ENCODE measurements around the gene PSIP1.
"Not testable (repeated sequence)": the region's sequence is repeated elsewhere in the genome, so short reads cannot be mapped to it uniquely, and the experiment has no call there.

PSIP1 gene

DNA sequence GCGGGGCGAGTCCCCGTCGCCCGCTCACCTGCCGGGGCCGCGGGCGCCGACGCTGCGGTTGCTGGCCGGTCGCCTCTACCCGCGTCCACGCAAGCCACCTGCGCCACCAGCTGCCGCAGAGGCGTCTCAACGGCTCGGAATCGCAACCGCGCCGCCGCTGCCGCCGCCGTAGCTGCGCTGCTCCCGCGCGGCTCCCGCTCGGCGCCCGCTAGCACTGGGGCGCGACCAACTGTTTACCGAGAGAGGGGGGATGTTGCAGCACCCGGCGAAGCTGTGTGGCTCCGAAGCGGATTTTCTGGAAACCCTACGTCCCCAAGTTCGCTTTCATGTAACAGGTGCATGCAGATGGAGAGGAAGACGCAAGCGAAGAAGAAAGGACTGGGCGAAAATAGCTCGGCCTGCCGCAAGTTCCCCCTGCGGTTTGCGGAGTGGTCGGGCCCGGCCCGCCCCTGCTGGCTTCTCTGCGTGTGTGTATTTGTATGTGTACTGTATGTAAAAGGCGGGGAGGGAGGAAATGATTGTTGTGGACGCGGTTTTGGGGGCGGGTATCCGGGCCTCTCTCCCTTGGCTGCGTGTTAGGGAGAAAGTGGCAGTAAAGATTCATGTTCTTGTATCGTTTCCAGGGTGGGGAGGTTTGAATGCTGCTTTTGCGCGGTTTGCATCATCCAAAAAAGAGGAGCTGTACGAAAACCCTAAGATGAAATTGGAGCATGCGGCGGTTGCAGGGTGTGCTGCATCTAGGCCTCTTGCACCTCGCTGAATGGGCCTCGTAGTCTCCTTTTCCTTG lies at the start of gene PSIP1:
TSS of gene PSIP1 (minus strand) at position 182 of the 787 bp plus-strand sequence. CDS start 782 bp downstream, outside the sequence.
- peak; percentile 87 for DNase-seq

DNA sequence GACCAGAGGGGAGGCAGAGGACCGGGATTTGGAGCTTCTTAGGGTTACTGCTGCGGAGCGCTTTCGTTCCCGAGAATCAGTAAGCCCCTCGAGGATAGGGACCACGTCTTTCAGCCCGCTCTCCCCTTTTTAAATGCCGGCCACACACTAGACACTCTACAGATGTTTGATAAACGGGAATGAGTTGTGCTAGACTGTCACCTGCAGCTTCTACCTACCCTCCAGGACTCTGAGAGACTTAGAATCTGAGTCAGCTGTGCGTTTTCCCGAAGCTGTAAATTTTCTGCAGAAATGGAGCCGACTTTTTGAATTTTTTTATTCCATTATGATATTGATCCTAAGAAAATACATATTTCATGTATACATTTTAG lies 42.7 kb upstream of the PSIP1 start:
- DNase-seq: peak; percentile 38

DNA sequence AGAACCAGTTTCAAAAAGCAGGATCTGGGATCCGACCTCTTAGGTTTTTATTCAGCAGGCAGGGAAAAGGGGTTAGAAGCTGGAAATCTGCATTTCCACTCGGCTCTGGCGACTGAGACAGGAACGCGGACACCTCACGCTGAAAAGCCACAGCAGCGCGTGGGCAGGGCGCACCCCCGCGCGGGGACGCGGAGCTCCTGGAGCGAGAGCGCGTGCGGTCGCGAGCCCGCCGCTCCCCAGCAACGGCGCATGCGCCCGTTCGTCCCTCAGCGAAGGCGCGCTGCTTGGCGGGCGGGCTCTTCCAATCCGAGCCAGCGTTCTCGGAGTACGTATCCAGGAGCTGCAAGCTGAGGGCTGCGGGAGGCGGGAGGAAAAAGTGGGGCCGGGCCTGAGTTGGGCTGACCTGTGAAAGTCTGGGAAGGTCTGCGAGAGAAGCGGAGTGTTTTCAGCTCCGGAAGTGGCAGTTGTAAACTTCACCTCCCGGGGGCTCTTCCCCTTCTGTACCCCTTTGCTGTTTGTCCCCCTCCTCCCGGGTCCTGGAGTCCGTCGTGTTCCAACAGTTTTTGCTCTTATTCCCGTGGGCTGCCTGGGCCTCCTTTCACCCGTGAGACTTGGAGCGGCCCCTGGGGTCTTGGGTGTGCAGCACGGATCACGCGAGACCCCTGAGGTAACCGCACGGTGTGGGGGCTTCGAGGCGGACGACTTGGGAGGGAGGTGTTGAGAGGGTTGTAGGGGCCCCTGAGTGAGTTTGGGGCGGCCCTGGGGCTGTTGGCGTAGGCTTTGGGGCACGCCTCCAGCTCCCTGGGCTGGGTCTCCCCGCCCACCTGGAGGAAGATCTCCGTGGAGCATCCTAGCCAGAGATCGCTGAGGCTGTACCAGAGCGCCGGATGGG lies 42.1 kb upstream of the PSIP1 start, which contains the start of gene CCDC171:
TSS of gene CCDC171 (plus strand) at position 408 of the 892 bp plus-strand sequence. CDS start 11,046 bp downstream, outside the sequence.
- peak; percentile 86 for DNase-seq

DNA sequence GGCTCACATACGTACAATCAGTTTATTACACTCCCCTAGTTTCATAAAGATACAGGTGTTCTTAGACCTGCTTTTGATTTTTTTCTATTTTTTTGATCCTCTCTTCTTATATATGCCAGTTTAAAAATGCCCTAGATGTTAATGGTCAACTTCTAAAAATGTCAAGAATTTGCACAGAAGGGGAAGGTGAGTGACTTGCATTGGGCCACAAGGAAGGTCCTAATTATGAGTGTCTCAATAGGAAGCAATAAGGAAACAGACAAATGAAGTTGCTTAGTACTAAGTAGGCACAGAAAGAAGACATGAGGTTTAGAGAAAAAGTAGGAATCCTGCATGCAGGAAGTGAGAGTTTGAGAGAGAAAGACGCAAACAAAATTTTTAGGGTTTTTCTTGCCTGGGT lies 38.8 kb upstream of the PSIP1 start:
- DNase-seq: no peak

DNA sequence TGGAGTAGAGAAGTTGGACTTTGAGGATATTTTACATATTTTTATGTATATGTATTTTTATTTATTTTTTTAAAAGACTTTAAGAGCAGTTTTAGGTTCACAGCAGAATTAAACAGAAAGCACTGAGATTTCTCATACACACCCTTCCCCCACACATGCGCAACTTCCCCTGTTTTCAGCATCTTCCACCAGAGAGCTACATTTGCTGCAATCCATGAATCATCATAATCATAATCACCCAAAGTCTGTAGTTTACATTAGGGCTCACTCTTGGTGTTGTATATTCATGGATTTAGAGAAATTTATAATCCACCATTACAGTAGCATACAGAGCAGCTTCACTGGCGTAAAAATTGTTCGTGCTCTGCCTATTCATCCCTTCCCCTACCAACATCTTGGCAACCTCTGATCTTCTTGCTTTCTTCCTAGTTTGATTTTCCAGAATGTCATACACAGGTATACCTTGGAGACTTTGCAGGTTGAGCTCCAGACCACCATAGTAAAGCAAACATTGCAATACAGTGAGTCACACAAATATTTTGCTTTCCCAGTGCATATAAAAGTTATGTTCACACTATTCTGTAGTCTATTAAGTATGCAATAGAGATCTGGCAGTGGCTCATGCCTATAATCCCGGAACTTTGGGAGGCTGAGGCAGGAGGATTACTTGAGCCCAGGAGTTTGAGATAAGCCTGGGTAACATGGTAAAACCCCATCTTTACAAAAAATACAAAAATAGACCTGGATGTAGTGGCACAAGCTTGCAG lies 32.5 kb upstream of the PSIP1 start:
- no peak for DNase-seq

DNA sequence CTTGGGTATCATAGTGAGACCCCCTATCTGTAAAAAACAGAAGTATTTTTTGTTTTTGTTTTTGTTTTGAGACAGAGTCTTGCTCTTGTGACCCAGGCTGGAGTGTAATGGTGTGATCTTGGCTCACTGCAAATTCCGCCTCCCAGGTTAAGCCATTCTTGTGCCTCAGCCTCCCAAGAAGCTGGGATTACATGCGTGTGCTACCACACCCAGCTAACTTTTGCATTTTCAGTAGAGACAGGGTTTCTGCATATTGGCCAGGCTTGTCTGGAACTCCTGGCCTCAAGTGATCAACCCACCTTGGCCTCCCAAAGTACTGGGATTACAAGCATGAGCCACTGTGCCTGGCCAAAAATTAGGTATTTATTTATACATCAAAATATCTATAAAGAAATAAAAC lies 31.9 kb upstream of the PSIP1 start:
- no peak for DNase-seq

DNA sequence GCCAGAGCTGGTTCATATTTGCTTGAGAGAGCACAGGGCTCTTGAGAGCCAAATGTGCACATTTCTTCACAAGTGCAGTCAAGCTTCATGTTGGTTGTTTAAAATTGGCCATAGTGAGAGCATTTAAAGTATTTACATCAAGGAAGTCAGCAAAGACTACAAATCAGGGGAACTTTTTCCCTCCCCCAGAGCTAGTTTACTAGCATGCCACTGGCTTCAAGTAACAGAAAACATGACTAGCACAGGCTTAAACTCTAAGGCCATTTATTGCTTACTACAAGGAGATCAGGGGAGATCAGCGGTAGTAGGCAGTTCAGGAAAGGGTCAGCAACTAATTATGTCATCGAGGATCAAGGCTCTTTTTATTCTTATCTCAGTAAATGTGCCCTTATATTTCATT lies 31.1 kb upstream of the PSIP1 start:
- no peak for DNase-seq

DNA sequence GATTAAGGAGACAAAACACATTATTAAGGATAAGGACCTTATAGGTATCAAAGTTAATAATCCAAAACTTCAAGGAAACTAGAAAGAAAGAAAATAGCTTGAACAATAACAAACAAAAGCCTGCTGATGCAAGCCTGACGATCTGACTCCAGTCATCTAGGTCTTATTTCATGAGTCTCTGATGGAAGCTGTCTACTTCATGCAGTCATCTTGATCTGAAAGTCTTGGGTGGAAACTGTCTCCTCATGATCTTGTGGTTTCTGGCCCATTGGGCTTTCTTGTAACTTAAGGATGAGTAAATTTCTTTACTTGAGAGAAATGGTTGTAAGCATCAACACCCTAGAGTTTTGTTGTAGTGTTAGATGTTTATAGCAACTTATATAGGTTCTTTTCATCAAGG lies 20.6 kb upstream of the PSIP1 start:
- DNase-seq: no peak

DNA sequence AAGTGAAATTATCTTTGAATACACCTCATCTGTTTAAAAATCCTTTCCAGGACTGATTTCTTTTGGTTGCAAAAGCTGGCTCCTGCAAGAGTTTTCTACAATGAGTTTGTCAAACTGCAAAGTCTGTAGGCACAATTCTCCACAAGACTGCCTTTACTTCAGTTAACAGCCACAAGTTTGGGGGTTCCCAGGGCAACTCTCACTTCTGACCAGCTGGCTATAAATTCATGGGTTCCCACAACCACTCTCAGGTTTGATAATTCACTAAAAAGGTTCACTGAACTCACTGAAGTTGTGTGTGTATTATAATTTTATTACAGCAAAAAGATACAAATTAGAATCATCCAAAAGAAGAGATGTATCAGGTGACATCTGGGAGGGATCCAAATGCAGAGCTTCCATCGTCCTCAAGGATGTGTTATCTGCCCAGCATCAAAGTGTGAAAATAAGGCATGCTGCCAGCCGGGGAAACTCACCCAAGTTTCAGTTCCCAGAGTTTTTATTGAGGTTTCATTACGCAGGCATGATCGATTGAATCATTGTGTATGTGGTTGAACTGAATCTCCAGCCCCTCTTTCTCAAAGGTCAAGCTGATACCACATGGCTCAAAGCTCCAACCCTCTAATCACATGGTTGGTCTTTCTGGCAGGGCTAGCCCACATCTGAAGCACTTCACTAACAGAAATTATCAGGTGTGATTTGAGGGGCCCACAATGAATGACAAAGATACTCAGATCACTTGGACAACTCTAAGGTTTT lies 19.0 kb upstream of the PSIP1 start:
- DNase-seq: no peak

DNA sequence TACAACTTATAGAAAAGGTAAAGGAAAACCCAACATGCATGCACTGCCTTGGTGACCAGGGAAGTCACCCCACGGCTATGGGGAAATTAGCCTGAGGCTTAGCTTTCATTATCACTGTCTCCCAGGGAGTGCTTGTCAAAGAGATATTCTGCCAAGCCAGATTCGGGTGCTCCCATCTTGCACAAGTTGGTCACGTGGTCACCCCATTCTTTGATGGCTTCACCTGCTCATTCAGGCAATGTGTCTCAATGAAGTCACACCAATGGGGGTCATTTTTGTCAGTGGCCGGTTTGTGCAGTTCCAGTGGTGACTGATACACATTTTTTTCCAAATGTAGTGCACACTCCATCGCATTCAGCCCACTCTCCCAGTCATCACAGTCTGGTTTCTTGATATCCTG lies 16.3 kb upstream of the PSIP1 start:
- not testable (repeated sequence) for DNase-seq

DNA sequence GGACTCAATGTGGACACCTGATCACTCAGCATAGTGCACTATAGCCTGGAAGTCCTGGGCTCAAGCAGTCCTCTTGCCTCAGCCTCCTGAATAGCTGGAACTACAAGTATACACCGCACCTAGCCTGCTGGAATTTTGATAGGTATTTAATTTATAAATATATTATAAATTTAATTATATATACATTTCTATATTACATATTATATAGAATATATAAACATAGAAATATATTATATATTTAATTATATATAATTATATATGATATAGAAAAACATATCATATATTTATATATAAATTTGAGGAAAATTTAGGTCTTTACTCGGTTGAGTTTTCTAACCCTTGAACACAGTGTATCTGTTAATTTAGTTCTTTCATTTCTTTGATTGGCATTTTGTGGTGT lies 15.2 kb upstream of the PSIP1 start:
- DNase-seq: no peak

DNA sequence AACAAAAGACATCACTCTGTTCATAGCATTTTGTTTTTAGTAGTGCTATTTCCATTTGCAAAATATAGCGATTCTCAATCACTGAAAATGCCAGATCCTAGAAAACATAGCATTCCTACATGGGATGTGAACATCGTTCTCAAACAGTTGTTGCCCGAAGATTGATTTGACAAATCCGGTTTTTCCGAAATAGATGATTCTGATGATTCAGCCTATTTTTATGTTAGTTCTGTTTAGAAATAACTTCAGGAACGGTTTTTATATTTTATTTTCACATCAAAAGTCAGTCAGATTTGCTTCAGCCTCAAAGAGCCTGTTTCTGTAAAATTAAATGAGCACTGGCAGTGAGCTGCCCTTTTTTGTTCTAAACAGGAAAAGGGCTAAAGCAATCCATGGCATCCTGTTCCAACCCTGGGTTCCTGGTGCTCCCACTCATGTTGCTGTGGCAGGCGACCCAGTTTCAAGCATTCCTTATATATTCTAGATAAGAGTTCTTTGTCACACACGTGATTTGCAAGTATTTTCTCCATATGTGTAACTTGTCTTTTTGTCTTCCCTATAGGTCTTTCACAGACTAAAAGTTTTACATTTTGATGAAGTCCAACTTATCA lies 14.2 kb upstream of the PSIP1 start:
- DNase-seq: no peak

DNA sequence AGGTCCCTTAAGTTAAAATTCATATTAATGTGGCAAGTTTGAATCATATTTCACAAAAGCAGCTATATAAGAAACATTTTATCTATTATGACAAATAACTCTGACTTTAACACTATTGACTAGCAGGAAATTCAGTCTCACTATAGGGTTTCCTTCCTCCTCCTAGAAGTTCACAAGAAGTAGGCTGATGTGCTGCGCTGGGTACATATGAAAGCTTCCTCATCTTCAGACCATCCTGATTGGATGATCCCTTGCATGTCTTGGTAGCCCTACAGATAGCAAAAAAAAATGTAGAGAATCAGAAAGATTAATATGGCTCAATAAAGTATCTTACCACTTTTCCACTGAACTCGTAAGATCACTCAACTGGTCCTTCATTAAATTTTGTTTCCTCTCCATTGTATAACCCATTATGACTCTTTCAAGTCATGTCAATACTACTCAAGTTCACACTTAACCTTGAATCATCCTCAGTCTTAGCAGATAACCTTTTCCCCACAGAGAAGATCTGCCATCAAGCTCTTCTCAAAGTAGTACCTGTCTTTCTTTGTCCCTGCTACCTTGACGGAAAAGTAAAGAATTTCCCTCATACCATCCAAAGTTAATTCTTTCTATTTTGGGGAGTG lies 11.5 kb upstream of the PSIP1 start:
- no peak for DNase-seq

DNA sequence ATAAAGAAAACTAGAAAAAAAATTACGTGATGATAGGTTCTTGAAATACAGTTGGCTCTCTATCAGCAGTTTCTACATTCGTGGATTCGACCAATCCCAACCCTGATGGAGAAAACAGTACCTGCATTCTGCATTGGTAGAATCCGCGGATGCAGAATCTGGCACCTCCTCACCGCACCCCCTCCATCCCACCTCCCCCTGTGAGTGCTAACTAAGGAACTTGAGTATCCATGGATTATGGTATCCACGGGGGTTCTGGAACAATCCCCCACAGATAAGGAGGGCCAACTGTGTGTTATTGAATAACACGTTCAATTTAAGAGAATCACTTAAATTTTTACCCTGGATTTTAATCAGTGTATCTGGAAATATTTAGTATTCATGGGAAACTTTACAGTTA lies 10.5 kb upstream of the PSIP1 start:
- DNase-seq: no peak

DNA sequence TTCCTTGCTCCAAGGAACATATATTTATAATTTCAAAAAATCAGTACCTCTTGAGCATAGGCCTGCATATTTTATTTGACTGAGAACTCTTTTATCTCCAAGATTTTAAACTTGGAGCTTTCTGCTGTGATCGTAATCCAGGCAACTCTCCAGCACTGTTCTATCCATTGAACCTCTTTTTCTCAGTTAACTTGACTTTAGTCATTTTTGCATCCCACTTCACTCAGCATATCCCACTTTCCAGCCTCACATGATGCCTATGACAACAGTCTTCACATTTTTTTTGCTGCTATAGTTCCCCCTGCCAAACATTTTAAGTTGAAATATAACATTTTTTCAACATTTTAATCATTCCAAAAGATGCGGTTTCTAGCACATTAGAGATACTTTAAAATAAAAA lies 9.1 kb upstream of the PSIP1 start:
- no peak for DNase-seq

DNA sequence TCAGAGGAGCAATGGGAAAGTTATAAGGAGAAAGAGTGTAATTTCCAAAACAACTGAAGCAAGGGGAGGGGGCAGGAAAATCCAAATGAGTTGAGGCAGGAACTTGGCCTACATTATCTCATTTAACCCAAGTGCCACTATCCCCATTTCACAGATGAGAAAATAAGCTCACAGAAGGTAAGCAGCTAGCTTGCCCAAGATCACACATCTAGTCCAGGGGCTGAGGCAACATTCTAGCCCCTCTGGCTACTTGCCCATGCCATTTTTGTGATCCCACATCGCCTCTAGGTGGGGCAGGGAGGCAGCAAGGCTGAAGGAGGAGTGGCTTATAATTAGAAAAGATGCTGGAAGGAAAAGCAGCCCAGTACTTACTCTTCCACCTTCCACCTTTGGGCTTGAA lies 2.6 kb upstream of the PSIP1 start:
- no peak for DNase-seq

DNA sequence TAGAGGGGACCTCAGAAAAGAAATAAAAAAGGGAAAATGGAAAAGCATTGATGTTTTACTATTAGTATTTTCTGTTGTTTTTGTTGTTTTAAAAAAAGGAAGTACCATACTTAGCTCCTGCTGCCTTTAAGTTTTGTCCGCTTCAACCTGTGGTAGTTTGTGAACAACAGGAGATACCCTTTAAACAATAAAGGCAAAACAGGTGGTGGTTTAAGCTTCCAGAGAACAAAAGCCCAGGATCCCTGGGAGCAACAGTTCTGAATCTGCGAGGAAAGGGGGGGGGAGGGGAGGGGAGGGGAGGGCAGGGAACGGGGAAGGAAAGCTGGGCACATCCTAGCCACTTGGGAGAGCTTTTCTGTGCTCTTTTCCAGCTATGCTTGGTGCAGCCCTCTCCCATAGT lies 2.1 kb upstream of the PSIP1 start:
- DNase-seq: peak; percentile 28

DNA sequence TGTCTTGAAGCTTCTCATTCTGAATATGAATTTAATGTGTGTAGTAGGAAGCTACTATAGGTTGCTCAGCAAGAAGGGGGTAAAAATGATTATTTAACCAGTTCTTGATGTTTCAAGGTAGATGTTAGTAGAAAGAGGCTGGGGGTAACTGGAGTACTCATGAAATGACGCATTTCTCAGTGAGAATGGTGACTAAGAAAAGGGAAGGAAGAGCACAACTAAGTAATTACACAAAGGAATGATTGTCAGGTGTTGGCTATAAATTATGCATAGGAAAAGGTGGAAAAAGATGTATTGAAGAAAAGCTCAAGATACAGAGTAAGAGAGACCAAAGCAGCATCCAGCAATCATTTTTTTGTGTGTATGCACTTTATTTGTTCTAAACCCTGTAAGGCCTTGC lies 1.4 kb upstream of the PSIP1 start:
- no peak for DNase-seq

DNA sequence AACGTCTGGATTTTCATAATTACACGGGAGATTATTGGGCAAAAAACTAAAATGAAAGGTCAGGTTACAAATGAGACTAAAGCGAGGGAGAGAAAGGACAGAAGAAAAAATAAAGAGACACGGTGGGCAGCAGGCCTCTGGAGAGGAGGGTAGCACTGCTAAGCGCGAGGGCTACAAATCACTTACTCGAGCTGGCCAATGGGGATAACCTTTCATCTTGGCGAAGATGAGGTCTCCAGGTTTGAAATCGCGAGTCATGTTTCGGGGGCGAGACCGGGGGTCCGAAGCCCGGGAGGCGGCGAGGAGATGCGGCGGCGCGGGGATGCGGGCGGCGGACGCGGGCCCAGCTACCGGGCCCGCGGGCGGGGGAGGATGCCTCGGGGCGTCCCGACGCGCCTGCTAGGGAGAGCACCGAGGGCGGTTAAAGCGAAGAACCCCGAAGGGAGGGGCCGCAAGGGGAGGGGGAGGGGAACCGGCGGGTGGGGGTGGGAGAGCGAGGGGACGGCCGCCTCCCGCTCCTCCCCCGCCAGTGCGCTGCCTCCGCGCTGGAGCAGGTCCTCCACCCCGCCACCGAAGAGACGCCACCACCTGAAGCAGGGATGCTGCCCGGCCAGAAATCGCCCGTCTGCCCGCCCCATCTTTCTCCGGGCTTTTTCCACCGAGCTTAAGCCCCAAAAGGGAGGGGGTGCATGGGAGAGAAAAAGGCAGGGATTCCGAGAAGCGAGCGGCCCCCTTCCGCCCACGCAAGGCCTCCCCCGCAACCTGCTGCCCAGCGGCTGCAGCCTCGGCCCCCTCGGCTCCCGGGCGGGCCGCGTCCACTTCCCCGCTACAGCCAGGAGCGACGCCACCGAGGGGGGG lies 610 bp downstream of the PSIP1 start:
- DNase-seq: peak; percentile 34

DNA sequence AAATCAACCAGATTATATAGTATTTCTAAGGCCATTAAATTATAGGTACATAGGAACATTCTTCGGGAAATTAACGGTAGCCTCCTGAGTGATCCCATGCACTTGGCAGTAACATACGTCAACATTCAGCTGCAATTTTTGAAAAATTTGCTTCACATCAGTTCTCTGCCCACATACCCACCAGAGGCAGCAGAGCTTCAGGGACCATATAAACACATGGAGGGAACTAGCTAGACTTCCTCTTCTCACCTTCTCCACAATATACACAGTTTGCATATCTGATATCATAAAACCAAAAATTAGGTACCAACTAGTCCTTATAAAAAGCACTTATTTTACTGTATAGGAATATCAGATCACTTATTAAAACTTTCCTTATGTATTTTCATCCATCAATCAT lies 4.8 kb downstream of the PSIP1 start:
- DNase-seq: no peak

DNA sequence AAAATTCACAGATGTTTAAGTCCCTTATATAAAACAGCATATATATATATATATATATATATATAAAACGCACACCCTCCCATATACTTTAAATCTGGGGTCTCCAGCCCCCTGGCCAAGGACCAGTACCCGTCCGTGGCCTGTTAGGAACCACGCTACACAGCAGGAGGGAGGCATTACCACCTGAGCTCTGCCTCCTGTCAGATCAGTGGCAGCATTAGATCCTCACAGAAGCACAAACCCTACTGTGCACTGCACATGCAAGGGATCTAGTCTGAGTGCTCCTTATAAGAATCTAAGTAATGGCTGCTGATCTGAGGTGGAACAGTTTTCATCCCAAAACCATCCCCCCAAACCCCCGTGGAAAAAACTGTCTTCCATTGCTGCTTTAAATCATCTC lies 9.0 kb downstream of the PSIP1 start:
- DNase-seq: no peak
